HG02763 (cell line): Measurements from ENCODE around the gene COLEC12.

ENCODE experiments used
- ATAC-seq: cut with Tn5 transposase; IDR thresholded peaks from one replicate; pipeline ENCODE4 v1.9.1; 2021; ENCODE audit warnings: mild to moderate bottlenecking, moderate library complexity; ENCODE audit not compliant: unreplicated experiment

COLEC12 gene

DNA sequence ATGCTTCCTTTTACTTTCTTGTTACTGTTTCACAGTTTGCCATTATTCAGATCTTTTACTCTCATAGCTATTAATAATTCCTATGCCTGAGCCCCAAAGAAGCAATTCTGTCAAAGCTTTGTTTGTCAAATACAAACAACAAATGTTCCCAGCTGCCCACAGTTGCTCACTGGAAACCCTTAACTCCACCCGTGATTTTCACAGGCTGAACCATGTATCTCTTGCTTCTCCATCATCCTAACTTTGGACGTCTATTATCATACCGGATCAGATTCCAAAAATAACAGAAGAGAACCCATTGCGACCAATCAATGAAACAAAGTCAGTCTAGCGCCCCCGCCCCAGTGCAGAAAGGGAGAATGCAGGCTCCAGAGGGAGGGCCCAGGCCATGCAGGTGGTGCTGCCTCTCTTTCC lies 24.2 kb downstream of the COLEC12 start:
- no peak for ATAC-seq

DNA sequence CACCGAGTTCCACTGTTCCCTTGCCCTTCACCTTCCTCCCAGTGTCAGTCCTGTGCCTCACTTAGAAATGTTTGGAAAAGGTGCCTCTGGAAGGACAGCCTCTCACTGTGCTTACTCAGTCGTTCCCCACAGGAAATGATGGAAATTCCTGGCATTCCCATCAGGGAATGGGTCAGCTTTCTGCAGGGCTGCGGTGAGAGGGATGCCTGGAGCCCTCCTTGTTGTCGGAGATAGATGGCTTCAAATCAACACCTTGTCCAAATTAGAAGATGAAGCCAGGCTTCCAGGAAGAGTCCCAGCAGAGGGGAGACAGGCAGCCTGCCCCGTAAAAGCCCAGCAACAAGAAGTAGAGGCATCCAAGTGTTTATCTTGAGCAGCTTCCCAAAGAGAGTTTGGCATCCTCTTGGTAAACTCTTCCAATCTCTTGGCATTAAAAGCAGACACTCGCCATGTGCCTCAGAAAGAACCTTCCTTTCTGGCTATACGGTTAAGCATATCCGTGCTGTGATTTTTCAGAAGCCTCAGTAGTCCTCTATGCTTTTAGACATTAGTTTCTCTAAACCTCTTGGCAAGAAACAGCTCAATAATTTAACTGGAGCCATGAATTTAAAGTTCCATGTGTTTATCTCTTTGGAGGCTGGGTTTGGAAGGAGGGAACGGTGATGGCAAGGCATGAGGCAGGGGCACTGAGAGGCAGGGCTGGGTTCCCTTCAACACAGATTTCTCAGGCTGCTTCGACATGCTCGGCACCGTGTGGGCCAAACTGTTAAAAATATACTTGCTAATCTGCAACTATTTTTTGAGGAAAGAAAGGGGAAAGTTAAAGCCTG lies 25.1 kb downstream of the COLEC12 start:
- ATAC-seq: no peak

DNA sequence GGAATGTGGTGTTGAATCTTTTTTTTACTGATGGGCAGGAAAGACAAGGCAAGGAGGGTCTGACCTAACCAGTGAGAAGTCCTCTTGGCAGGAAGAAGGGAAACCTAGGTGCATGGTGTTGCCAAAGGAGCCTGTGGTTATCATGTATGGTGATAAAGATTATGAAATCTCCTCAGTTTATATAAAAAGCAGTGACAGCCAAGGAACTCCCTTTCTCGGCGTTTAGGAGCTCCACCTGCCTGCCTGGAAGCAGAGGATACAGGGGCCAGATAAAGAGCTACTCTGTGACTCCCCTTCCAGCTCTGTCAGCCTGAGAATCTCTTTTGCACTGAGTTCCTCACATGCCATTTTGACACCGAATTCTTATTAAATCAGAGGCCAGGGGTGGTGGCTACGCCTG lies 26.1 kb downstream of the COLEC12 start:
- ATAC-seq: no peak

DNA sequence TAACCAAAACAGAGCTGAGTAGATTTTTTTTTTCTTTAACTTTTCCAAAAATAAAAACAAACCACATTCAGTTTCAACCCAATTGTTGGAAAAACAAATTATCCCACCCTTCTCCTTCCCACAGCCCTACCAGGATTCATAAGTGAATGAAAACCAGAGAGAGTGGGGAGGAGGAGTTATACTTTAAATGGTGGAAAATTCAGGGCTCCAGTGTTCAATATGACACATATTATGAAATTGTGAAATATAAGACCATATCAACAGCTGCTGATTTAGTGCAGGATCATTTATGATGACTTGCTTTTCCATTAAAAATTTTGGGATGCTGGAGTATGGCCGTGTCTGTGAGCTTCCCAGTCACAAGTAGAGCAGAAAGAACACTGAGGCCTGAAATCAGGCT lies 26.7 kb downstream of the COLEC12 start:
- no peak for ATAC-seq

DNA sequence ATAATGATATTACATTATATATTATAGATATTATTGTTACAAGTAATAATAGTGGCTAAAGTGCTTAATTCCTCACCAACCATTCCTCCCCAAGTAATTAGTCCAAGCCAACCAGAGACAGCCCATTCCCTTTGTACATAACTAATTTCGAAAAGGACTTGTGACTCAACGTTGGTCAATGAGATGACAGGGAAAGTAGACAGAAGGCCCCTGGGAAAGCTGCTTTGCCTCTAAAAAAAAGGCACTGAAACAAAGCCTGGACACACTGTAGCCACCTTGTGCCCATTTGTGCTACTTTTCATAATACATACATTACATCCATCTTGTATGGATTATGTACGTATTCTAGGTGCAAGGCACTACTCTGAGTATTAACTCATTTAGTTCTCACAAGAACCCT lies 28.8 kb downstream of the COLEC12 start:
- no peak for ATAC-seq

GRCh38 chr18:470661-471501 lies 29.6 kb downstream of the COLEC12 start:
- ATAC-seq: no peak

GRCh38 chr18:468955-469790 lies 31.3 kb downstream of the COLEC12 start:
- ATAC-seq: no peak

DNA sequence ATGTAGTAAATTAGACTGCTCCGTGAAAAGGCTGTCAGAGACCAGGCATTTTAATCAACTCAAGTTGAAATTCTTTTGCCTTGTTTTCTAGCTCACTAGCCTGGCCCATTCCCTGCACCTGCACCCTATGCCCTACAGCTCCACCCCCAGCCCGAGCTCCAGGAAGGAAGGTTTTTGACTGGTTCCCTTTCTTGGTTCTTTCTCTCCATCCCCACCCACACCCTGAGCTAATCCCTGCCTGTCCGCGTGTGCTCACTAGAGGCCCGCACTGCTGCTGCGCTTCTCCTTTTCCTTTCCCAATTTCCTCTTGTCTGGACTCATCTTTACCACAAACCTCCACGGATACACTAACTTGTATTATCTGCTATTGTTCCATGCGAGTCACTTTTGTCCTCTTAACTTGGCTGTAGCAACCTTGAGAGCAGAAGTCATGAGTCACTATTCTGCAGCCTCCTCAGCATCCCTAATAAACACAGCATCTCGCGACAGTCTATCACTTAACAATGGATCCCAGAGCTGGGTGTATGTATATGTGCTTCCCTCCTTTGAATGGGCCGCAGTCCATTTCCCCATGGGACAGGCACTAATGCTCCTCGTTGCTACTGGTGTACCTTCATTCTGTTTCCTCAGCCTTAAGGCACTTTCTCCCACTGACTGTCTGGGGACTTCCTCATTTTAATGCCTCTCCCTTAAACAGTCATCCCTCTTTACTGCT lies 36.5 kb downstream of the COLEC12 start:
- ATAC-seq: no peak

- no peak for ATAC-seq
These were observed 37.1 kb downstream of the COLEC12 start for GRCh38 chr18:463403-463802.

- ATAC-seq: no peak
These were observed 38.7 kb downstream of the COLEC12 start for GRCh38 chr18:461762-462161.

DNA sequence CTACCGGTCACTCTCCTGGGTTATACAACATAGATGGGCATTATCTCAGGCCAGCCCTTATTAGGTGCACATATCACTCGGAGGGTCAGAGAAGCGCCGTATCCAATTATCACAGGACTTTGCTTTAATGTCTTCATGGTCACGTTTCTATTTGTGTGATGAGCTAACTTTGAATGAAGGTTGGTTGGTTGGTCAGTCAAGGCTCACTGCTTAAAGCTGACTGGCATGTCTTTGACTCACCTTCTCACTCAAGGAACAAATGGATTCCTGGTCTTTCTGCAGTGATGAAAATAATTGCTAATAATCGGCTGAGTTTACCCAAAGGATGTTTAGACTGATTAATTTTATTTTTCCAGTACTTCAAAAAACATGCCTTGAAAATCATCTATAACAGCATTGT lies 39.7 kb downstream of the COLEC12 start:
- ATAC-seq: no peak

DNA sequence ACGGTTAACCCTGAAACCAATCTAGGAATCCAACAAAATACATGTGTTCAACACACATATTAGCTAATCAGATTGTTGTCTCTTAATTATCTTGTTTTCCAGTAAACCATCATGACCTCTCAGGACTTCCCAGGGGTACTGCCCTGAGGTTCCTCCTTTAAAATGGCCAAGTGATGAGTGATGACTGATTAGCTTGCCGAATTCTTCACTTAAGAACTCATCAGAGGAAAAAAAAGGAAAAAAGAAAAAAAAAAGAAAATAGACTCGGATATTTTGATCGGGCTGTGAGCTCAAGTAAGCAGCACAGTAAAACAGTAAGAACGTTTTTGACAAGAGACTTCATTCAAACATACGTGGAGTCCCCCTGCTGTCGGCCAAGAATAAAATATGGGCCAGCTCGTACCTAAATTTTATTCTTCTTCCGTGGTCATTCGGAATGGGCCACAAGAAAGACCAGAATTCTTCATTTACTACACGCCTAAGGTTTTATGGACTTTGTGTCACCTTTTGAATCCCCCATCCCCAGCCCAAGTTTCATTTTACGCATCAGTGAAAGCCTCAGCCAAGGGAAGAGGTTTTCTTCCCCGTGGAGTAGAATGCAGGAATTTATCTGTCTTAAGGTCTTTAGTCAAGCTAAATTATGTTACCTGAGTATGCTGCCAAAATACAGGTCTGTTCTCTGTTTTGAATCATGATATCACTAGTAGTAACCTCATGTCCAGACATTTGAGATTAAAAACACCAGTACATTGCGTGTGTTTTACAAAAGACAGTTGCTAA lies 40.5 kb downstream of the COLEC12 start:
- ATAC-seq: no peak

- ATAC-seq: no peak
These were observed 42.7 kb downstream of the COLEC12 start for GRCh38 chr18:457521-458412.

GRCh38 chr18:457140-457519 lies 43.4 kb downstream of the COLEC12 start:
- ATAC-seq: no peak

DNA sequence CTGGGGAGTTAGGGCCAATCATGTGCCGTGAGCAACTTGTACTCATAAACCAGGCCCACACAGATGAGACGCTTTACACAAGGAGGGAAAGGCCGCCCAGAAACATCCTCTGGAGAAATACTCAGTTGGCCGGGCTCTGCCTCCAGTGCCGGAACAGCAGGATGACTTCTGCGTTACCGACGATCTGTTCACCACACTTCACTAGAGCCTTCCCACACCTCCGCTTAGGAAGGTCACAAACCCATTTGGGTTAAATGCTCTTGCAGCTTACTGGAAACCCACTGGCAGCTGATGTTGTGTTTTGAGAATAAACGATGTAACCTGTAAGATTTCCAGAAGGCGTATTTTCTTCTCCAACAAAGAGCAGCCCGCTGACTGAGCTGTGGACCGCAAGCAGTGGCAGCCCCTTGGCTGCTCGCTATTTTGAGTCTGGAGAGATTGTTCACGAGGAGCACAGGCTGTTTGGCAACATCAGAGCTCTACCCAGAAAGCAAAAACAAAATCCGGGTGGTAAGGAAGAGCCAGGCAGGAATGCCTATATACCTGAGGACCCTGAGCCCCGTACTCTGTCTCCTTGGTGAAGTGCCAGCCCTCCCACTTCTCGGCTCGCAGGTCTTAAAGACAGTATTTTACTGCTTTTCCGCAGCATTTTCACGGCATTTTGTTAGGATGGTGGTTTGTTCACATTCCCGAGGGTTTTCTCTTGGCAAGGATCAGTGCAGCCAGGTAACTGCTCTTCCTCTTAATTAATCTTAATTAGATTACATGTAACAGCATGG lies 44.0 kb downstream of the COLEC12 start:
- ATAC-seq: no peak

DNA sequence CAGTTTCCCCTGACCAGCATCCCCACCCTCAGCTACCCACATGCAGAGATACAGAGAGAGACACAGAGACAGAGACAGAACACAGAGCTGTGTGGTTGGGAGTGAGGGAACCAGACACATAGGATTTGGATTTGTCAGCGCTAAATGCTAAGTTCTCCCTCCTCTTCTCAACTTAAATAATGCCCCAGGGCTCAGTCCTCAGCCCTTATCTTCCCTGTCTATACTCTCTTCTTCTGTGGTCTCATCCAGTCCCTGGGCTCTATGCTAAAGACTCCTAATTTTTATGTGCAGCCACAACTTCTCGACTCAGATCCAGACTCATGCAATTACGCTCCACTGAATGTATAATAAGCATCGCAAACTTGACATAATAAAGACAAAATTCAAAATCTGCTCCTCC lies 47.1 kb downstream of the COLEC12 start:
- ATAC-seq: no peak

DNA sequence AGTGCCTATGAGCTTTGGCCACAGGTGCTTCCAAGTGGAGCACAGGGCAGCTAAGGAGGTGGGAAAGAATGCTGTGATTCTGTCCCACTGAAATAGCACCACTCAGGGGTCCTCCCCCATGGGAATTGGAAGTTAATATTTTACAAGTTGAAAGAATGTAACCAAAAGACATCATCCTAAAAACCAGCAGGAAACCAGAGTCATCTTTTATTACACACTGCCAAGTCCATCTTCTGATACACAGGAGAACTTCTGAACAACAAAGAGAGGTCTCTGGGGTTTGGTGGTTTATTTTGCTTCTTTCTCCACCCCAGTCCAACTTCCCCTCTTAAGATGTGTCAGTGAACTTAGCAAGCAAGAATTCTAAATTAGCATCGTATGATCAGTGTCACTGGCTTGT lies 47.7 kb downstream of the COLEC12 start:
- no peak for ATAC-seq

DNA sequence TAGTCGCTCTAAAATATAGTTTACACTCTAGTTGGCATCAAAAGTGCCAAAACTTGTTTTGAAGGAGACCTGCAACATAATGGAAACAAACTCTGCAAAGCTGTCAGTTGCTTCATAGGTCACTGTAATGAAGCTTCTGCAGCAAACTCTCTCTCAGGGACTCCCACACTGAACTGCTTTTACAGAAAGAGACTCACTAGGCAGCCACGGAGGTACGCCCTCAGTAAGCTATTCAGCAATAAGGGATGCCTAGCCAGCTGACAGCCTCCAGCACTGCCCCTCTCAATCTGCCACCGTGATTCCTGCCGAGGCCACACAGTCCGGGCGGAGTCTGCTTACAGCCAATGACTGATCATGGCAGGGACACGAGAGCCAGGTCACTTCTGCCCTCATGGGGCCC lies 51.1 kb downstream of the COLEC12 start:
- no peak for ATAC-seq
